Panc1 (cell line): Measurements from ENCODE around the gene PLAAT5. TPM values are rescaled to one million over a fixed set of nuclear protein-coding genes. Genes with fewer than 3 reads are reported as not detected.

Experiments
- ATAC-seq: fragments of 200-7000 bp; cut with Tn5 transposase; 2 replicates; pipeline ENCODE4 v1.9.1; 2020; ENCODE audit warnings: mild to moderate bottlenecking, moderate library complexity
- BruUV-seq: library from RNA; stranded (reverse); fragments of 400-500 nt; replicated peaks from 2 replicates; lab custom pipeline; 2021; lab: Mats Ljungman, UMichigan
- CTCF ChIA-PET: fragments of 300-600 bp; sonication (Branson Sonifier 250); formaldehyde crosslinking; loops from one replicate; lab custom pipeline; 2022; ENCODE audit warnings: antibody characterized with exemption; lab: Charles Lee
- POLR2A ChIA-PET: fragments of 300-600 bp; sonication (Branson Sonifier 250); formaldehyde crosslinking; loops from one replicate; lab custom pipeline; 2022; ENCODE audit warnings: antibody characterized with exemption; lab: Charles Lee
- DNase-seq: peaks from one replicate; pipeline ENCODE4 v3.0.0-alpha.2; 2010; ENCODE audit warnings: low read depth, low spot score
- H3K27ac ChIP-seq: 2 replicates; pipeline ENCODE4 v1.5.1; 2011; ENCODE audit warnings: mild to moderate bottlenecking, low read length, inconsistent platforms
- H3K27me3 ChIP-seq: fragments of 200-500 bp; sonication (Bioruptor generic); 2 replicates; pipeline ENCODE4 v1.6.0; 2014; ENCODE audit warnings: low read length, inconsistent platforms; ENCODE audit not compliant: control insufficient read depth, insufficient read depth
- H3K36me3 ChIP-seq: fragments of 200-500 bp; sonication (Bioruptor generic); 2 replicates; pipeline ENCODE4 v1.5.1; 2014; ENCODE audit warnings: inconsistent platforms, mild to moderate bottlenecking, low read length, moderate library complexity; ENCODE audit not compliant: control insufficient read depth, insufficient read depth
- H3K4me1 ChIP-seq: 2 replicates; pipeline ENCODE4 v1.5.1; 2011; ENCODE audit warnings: inconsistent platforms, mild to moderate bottlenecking, low read length, moderate library complexity; ENCODE audit not compliant: control insufficient read depth, insufficient read depth
- H3K4me3 ChIP-seq, 2 experiments: 2 replicates each; pipeline ENCODE4 v1.5.1; 2011 to 2012; ENCODE audit warnings: low read depth in 2 of 2, low read length in 2 of 2, mild to moderate bottlenecking in 2 of 2, inconsistent platforms in 1 of 2, moderate library complexity in 1 of 2
- H3K9me3 ChIP-seq: fragments of 200-500 bp; sonication (Bioruptor generic); 2 replicates; pipeline ENCODE4 v1.5.1; 2014; ENCODE audit warnings: low read depth, mild to moderate bottlenecking, inconsistent platforms, low read length, moderate library complexity; ENCODE audit not compliant: control insufficient read depth, insufficient read depth
- CTCF ChIP-seq: fragments of 450-650 bp; IDR thresholded peaks from 2 replicates; pipeline ENCODE4 v1.5.1; 2017; ENCODE audit warnings: mild to moderate bottlenecking
- POLR2AphosphoS5 ChIP-seq: IDR thresholded peaks from 2 replicates; pipeline ENCODE4 v1.6.1; 2012; ENCODE audit warnings: mild to moderate bottlenecking, low read depth, low read length, moderate library complexity
- REST ChIP-seq, 2 experiments: IDR thresholded peaks; 2 replicates each; pipeline ENCODE4 v1.6.1; 2011 to 2012; ENCODE audit warnings: low read depth in 2 of 2, control low read depth in 1 of 2, low read length in 1 of 2, mild to moderate bottlenecking in 1 of 2, moderate library complexity in 1 of 2; ENCODE audit not compliant: insufficient read depth in 1 of 2
- SIN3A ChIP-seq: IDR thresholded peaks from 2 replicates; pipeline ENCODE4 v1.6.1; 2012; ENCODE audit warnings: low read depth, mild to moderate bottlenecking, low read length, moderate library complexity, borderline replicate concordance; ENCODE audit not compliant: insufficient read depth
- TCF7L2 ChIP-seq: IDR thresholded peaks from 2 replicates; pipeline ENCODE4 v1.6.1; 2011; ENCODE audit warnings: mild to moderate bottlenecking, low read depth, low read length, inconsistent platforms
- in situ Hi-C: cut with HindIII; loops from 2 replicates; pipeline ENCODE4 v1.10.0; 2016; ENCODE audit warnings: low sequenced_read_pairs, low pct_unique_long_range_greater_than_20kb
- intact Hi-C: fragments of 100-400 bp; cut with micrococcal nuclease; formaldehyde crosslinking; loops from one replicate; pipeline ENCODE4 v1.10.0; 2022; ENCODE audit not compliant: unreplicated experiment
- total RNA-seq: library from RNA; stranded (reverse); gene quantifications from one replicate; pipeline ENCODE4 v1.2.1, GENCODE V29; 2021; ENCODE audit not compliant: unreplicated experiment

Gene PLAAT5
- total RNA-seq, 1 experiment from 2014 or later, result not detected

- H3K4me3 ChIP-seq, result no peak within 1 kb of the TSS
- POLR2A ChIA-PET, result interaction anchor here (0.5 kb wide), 1 partner anchor 14 kb away, joined by 7 read pairs; no protein-coding TSS in a partner anchor
- intact Hi-C loops, result no loop called here
- no peaks in the 10 kb centered on the region for H3K4me1 ChIP-seq
- no peak for DNase-seq
- BruUV-seq, result no TSS peak
- H3K27ac ChIP-seq, result no peak within 1 kb of the TSS
- no peaks in the 10 kb centered on the region for H3K27me3 ChIP-seq
- TF ChIP-seq CTCF (no peak), REST (IDR thresholded peaks at IDR 0.05; ENCODE audit: insufficient read depth in 1 of 2, low read depth in 2 of 2, low read length in 1 of 2) (no peak), SIN3A (no peak), TCF7L2 (no peak), POLR2AphosphoS5 (no peak)
- in situ Hi-C loops, result no loop called here
- H3K9me3 ChIP-seq, result no peaks in the 10 kb centered on the region
- CTCF ChIA-PET, result no interaction called here
- H3K36me3 ChIP-seq, result no peaks in the 10 kb centered on the region
- no peak for ATAC-seq
These were observed 15.0 kb upstream of the PLAAT5 start, which contains the start of gene LGALS12 for GRCh38 chr11:63505857-63506528. TSS of gene LGALS12 (plus strand) at chr11:63506084. CDS start at chr11:63506459, 375 bp downstream.

- no TSS peak for BruUV-seq
- intact Hi-C loops, result no loop called here
- Histone ChIP-seq H3K27me3 (no peaks in the 10 kb centered on the region), H3K9me3 (peaks cover 2% of the 10 kb centered on the region; the same call in 1 of the 2 replicates), H3K27ac (no peak overlapping the region), H3K36me3 (no peaks in the 10 kb centered on the region), H3K4me3 (no peak overlapping the region), H3K4me1 (no peaks in the 10 kb centered on the region)
- ChIA-PET CTCF (no interaction called here), POLR2A (no interaction called here)
- in situ Hi-C loops, result no loop called here
- DNase-seq (no peak), ATAC-seq (no peak)
- no peak for TF ChIP-seq TCF7L2
- TF ChIP-seq REST (IDR thresholded peaks at IDR 0.05; ENCODE audit: insufficient read depth in 1 of 2, low read depth in 2 of 2, low read length in 1 of 2), result no peak
- no peak for TF ChIP-seq POLR2AphosphoS5
- TF ChIP-seq CTCF, result no peak
- TF ChIP-seq SIN3A, result no peak
These were observed 14.1 kb upstream of the PLAAT5 start for GRCh38 chr11:63504933-63505586.
